Astrocyte (in vitro differentiated cells and primary cell): ENCODE results near the gene NIP7. TPM values are rescaled to one million over a fixed set of nuclear protein-coding genes. Genes with fewer than 3 reads are reported as not detected.

Experiments used
- DNase-seq: peaks from one replicate; pipeline ENCODE4 v3.0.0-alpha.2; 2010; ENCODE audit warnings: low read depth
- FAIRE-seq: peaks from 2 replicates; lab custom pipeline; 2011; peaks lifted over from hg19 to GRCh38; lab: Jason Lieb, UNC
- H2AFZ ChIP-seq: 2 replicates; pipeline ENCODE4 v1.6.0; 2012; ENCODE audit warnings: low read depth, low read length, inconsistent platforms
- H3K27ac ChIP-seq: 2 replicates; pipeline ENCODE4 v1.5.1; 2011; ENCODE audit warnings: low read depth, low read length, inconsistent platforms
- H3K27me3 ChIP-seq: 2 replicates; pipeline ENCODE4 v1.6.0; 2011; ENCODE audit warnings: low read length, inconsistent platforms; ENCODE audit not compliant: insufficient read depth
- H3K36me3 ChIP-seq: 2 replicates; pipeline ENCODE4 v1.5.1; 2011; ENCODE audit warnings: low read length, inconsistent platforms; ENCODE audit not compliant: insufficient read depth
- H3K4me1 ChIP-seq: 2 replicates; pipeline ENCODE4 v1.5.1; 2011; ENCODE audit warnings: low read length, inconsistent platforms; ENCODE audit not compliant: insufficient read depth
- H3K4me2 ChIP-seq: 2 replicates; pipeline ENCODE4 v1.6.0; 2012; ENCODE audit warnings: low read length, inconsistent platforms
- H3K4me3 ChIP-seq: 2 replicates; pipeline ENCODE4 v1.5.1; 2011; ENCODE audit warnings: low read depth, mild to moderate bottlenecking, low read length, inconsistent platforms; ENCODE audit not compliant: insufficient read depth
- H3K79me2 ChIP-seq: 2 replicates; pipeline ENCODE4 v1.6.0; 2012; ENCODE audit warnings: mild to moderate bottlenecking, low read length, inconsistent platforms; ENCODE audit not compliant: insufficient read depth
- H3K9ac ChIP-seq: 2 replicates; pipeline ENCODE4 v1.6.0; 2012; ENCODE audit warnings: mild to moderate bottlenecking, low read length, inconsistent platforms
- H3K9me3 ChIP-seq: 2 replicates; pipeline ENCODE4 v1.5.1; 2012; ENCODE audit warnings: low read depth, mild to moderate bottlenecking, low read length, inconsistent platforms; ENCODE audit not compliant: insufficient read depth
- H4K20me1 ChIP-seq: 2 replicates; pipeline ENCODE4 v1.6.0; 2012; ENCODE audit warnings: low read length, inconsistent platforms; ENCODE audit not compliant: insufficient read depth
- H3K27ac Mint-ChIP-seq: one replicate; pipeline ENCODE4 v1.8.0; 2021; ENCODE audit warnings: mild to moderate bottlenecking, mixed read lengths; ENCODE audit not compliant: unreplicated experiment
- H3K27me3 Mint-ChIP-seq: one replicate; pipeline ENCODE4 v1.8.0; 2021; ENCODE audit warnings: low read depth, mixed read lengths; ENCODE audit not compliant: unreplicated experiment
- H3K36me3 Mint-ChIP-seq: one replicate; pipeline ENCODE4 v1.8.0; 2021; ENCODE audit warnings: low read depth, mixed read lengths; ENCODE audit not compliant: unreplicated experiment
- H3K4me1 Mint-ChIP-seq: one replicate; pipeline ENCODE4 v1.8.0; 2021; ENCODE audit warnings: low read depth, mixed read lengths; ENCODE audit not compliant: unreplicated experiment
- H3K4me3 Mint-ChIP-seq: one replicate; pipeline ENCODE4 v1.8.0; 2021; ENCODE audit warnings: mild to moderate bottlenecking, moderate library complexity, mixed read lengths; ENCODE audit not compliant: unreplicated experiment
- H3K9me3 Mint-ChIP-seq: one replicate; pipeline ENCODE4 v1.8.0; 2021; ENCODE audit warnings: mild to moderate bottlenecking, mixed read lengths; ENCODE audit not compliant: unreplicated experiment
- CTCF ChIP-seq: IDR thresholded peaks from 2 replicates; pipeline ENCODE4 v1.5.1; 2011; ENCODE audit warnings: low read depth, mild to moderate bottlenecking, inconsistent platforms, low read length, moderate library complexity; ENCODE audit not compliant: insufficient read depth
- EZH2 ChIP-seq: IDR thresholded peaks from 2 replicates; pipeline ENCODE4 v1.6.1; 2012; ENCODE audit warnings: mild to moderate bottlenecking, low read length, inconsistent platforms; ENCODE audit not compliant: insufficient read depth
- total RNA-seq: library from RNA; stranded (reverse); gene quantifications from 2 replicates; pipeline ENCODE4 v1.2.1, GENCODE V29; 2021

The NIP7 gene
- total RNA-seq, 1 donor from 2014 or later: 35.7 TPM

- no peak overlapping the region for H3K4me2 ChIP-seq
- Mint-ChIP-seq H3K27ac (no peak overlapping the region), H3K9me3 (no peaks in the 10 kb centered on the region), H3K4me1 (no peaks in the 10 kb centered on the region), H3K36me3 (peaks cover 23% of the 10 kb centered on the region), H3K4me3 (no peak overlapping the region), H3K27me3 (no peaks in the 10 kb centered on the region)
- no peak overlapping the region for H3K4me3 ChIP-seq
- peaks cover 64% of the 10 kb centered on the region for H3K79me2 ChIP-seq
- H3K27ac ChIP-seq: no peak overlapping the region
- no peak overlapping the region for H2AFZ ChIP-seq
- TF ChIP-seq CTCF: no peak
- TF ChIP-seq EZH2: no peak
- peaks cover 73% of the 10 kb centered on the region for H4K20me1 ChIP-seq
- H3K9me3 ChIP-seq: no peaks in the 10 kb centered on the region
- DNase-seq: no peak
- peaks cover 58% of the 10 kb centered on the region for H3K36me3 ChIP-seq
- no peaks in the 10 kb centered on the region for H3K27me3 ChIP-seq
- H3K9ac ChIP-seq: no peak overlapping the region
- no peak for FAIRE-seq
- H3K4me1 ChIP-seq: no peaks in the 10 kb centered on the region
Observed at GRCh38 chr16:69319381-69319780, 20.2 kb upstream of the NIP7 start.

- Histone ChIP-seq H4K20me1 (peaks cover 74% of the 10 kb centered on the region), H3K4me2 (no peak overlapping the region), H3K9ac (no peak overlapping the region), H3K36me3 (peaks cover 64% of the 10 kb centered on the region), H3K79me2 (peaks cover 65% of the 10 kb centered on the region), H3K4me1 (no peaks in the 10 kb centered on the region), H3K27ac (no peak overlapping the region), H2AFZ (no peak overlapping the region), H3K4me3 (no peak overlapping the region), H3K9me3 (no peaks in the 10 kb centered on the region), H3K27me3 (no peaks in the 10 kb centered on the region)
- H3K36me3 Mint-ChIP-seq: peaks cover 23% of the 10 kb centered on the region
- TF ChIP-seq CTCF (no peak), EZH2 (no peak)
- no peak overlapping the region for H3K27ac Mint-ChIP-seq
- DNase-seq: no peak
- no peaks in the 10 kb centered on the region for H3K4me1 Mint-ChIP-seq
- FAIRE-seq: no peak
- no peaks in the 10 kb centered on the region for H3K27me3 Mint-ChIP-seq
- no peaks in the 10 kb centered on the region for H3K9me3 Mint-ChIP-seq
- no peak overlapping the region for H3K4me3 Mint-ChIP-seq
Observed at GRCh38 chr16:69319826-69320739, 19.5 kb upstream of the NIP7 start.

GRCh38 chr16:69320740-69321073 is 18.9 kb upstream of the NIP7 start:
- H3K4me1 Mint-ChIP-seq: no peaks in the 10 kb centered on the region
- peaks cover 61% of the 10 kb centered on the region for H3K36me3 ChIP-seq
- H4K20me1 ChIP-seq: peaks cover 71% of the 10 kb centered on the region
- H3K4me1 ChIP-seq: no peaks in the 10 kb centered on the region
- no peak overlapping the region for H3K9ac ChIP-seq
- no peak for FAIRE-seq
- peaks cover 62% of the 10 kb centered on the region for H3K79me2 ChIP-seq
- no peaks in the 10 kb centered on the region for H3K9me3 Mint-ChIP-seq
- no peak overlapping the region for H2AFZ ChIP-seq
- H3K27ac Mint-ChIP-seq: no peak overlapping the region
- no peaks in the 10 kb centered on the region for H3K27me3 Mint-ChIP-seq
- H3K27ac ChIP-seq: no peak overlapping the region
- no peaks in the 10 kb centered on the region for H3K27me3 ChIP-seq
- H3K4me2 ChIP-seq: no peak overlapping the region
- no peak overlapping the region for H3K4me3 ChIP-seq
- H3K9me3 ChIP-seq: no peaks in the 10 kb centered on the region
- DNase-seq: no peak
- no peak overlapping the region for H3K4me3 Mint-ChIP-seq
- peaks cover 21% of the 10 kb centered on the region for H3K36me3 Mint-ChIP-seq
- TF ChIP-seq CTCF (no peak), EZH2 (no peak)
